A549 (cell line): ENCODE measurements around the gene VAMP5. TPM values are rescaled to one million over a fixed set of nuclear protein-coding genes. Genes with fewer than 3 reads are reported as not detected.

Source experiments
- ATAC-seq, 2 experiments: fragments of 200-7000 bp in 1 of 2; fragments of >200 bp in 1 of 2; cut with Nextera tagmentation in 1 of 2; cut with Tn5 transposase in 1 of 2; 3 replicates each; pipeline versions ENCODE4 v1.8.0 to v1.9.1; 2018 to 2020; ENCODE audit warnings: mild to moderate bottlenecking in 1 of 2, moderate library complexity in 1 of 2
- CTCF ChIA-PET: fragments of 300-600 bp; sonication (Branson Sonifier 250); formaldehyde crosslinking; extraction: SDS; loops from one replicate; lab custom pipeline; 2021; ENCODE audit warnings: antibody characterized with exemption, inconsistent platforms; lab: Yijun Ruan, JAX
- POLR2A ChIA-PET: fragments of 350-600 bp; formaldehyde crosslinking; extraction: SDS; loops from one replicate; lab custom pipeline; 2021; ENCODE audit warnings: antibody characterized with exemption, inconsistent platforms; lab: Yijun Ruan, JAX
- DNase-seq, 2 experiments: peaks; one replicate each; pipeline versions ENCODE4 v3.0.0 to v3.0.0-alpha.2; 2011 to 2016; ENCODE audit warnings: low read depth in 1 of 2, low spot score in 1 of 2
- FAIRE-seq: peaks from 2 replicates; lab custom pipeline; 2011; peaks lifted over from hg19 to GRCh38; lab: Jason Lieb, UNC
- H3K27ac ChIP-seq, 2 experiments: fragments of >200 bp; sonication (Bioruptor Twin); formaldehyde crosslinking; 3 replicates each; pipeline ENCODE4 v1.5.1; 2016 to 2017
- H3K4me1 ChIP-seq: fragments of >200 bp; sonication (Bioruptor Twin); formaldehyde crosslinking; 3 replicates; pipeline ENCODE4 v1.6.1; 2016
- H3K4me2 ChIP-seq: fragments of >200 bp; sonication (Bioruptor Twin); formaldehyde crosslinking; 3 replicates; pipeline ENCODE4 v1.6.1; 2016
- H3K4me3 ChIP-seq: fragments of >200 bp; sonication (Bioruptor Twin); formaldehyde crosslinking; 3 replicates; pipeline ENCODE4 v1.5.1; 2016
- H3K9me3 ChIP-seq: fragments of >200 bp; sonication (Bioruptor Twin); formaldehyde crosslinking; 3 replicates; pipeline ENCODE4 v1.6.1; 2016
- ATOH8 ChIP-seq: fragments of 250-450 bp; sonication (Bioruptor Pico); IDR thresholded peaks from 2 replicates; pipeline ENCODE4 v1.5.0; 2020; ENCODE audit warnings: low read depth, mild to moderate bottlenecking, moderate library complexity
- CBX2 ChIP-seq: fragments of 200-600 bp; sonication (generic); IDR thresholded peaks from 2 replicates; pipeline ENCODE4 v1.6.1; 2016; ENCODE audit warnings: low read depth, mild to moderate bottlenecking, borderline replicate concordance
- CBX8 ChIP-seq: fragments of 200-600 bp; sonication (generic); IDR thresholded peaks from 2 replicates; pipeline ENCODE4 v1.6.1; 2016
- CTCF ChIP-seq: fragments of >200 bp; sonication (Bioruptor Twin); formaldehyde crosslinking; IDR thresholded peaks from 3 replicates; pipeline ENCODE4 v1.5.1; 2016
- EHF ChIP-seq: fragments of 250-450 bp; sonication (Bioruptor Pico); IDR thresholded peaks from 2 replicates; pipeline ENCODE4 v1.5.0; 2020; ENCODE audit warnings: mild to moderate bottlenecking
- EHMT2 ChIP-seq: fragments of 200-600 bp; sonication (generic); IDR thresholded peaks from 2 replicates; pipeline ENCODE4 v1.6.1; 2016; ENCODE audit warnings: antibody characterized with exemption, low read depth, mild to moderate bottlenecking, moderate library complexity
- EP300 ChIP-seq, 2 experiments: fragments of >200 bp; sonication (Bioruptor Twin); formaldehyde crosslinking; IDR thresholded peaks; 2 replicates in 1 of 2; 3 replicates in 1 of 2; pipeline ENCODE4 v1.6.1; 2016 to 2017
- FOSB ChIP-seq: fragments of 250-450 bp; sonication (Bioruptor Pico); IDR thresholded peaks from 2 replicates; pipeline ENCODE4 v1.5.0; 2020; ENCODE audit warnings: mild to moderate bottlenecking, moderate library complexity
- FOXS1 ChIP-seq: fragments of 250-450 bp; sonication (Bioruptor Pico); IDR thresholded peaks from 2 replicates; pipeline ENCODE4 v1.5.0; 2020; ENCODE audit warnings: mild to moderate bottlenecking, moderate library complexity
- HES2 ChIP-seq: fragments of >200 bp; sonication (Bioruptor Twin); formaldehyde crosslinking; IDR thresholded peaks from 2 replicates; pipeline ENCODE4 v1.6.1; 2016
- HOXA7 ChIP-seq: fragments of 250-450 bp; sonication (Bioruptor Pico); IDR thresholded peaks from 2 replicates; pipeline ENCODE4 v1.5.0; 2020; ENCODE audit warnings: mild to moderate bottlenecking, moderate library complexity
- HOXB13 ChIP-seq: fragments of 250-450 bp; sonication (Bioruptor Pico); IDR thresholded peaks from 2 replicates; pipeline ENCODE4 v1.5.0; 2020; ENCODE audit warnings: low read depth, mild to moderate bottlenecking, moderate library complexity
- HOXB5 ChIP-seq: fragments of 250-450 bp; sonication (Bioruptor Pico); IDR thresholded peaks from 2 replicates; pipeline ENCODE4 v1.5.0; 2020; ENCODE audit warnings: mild to moderate bottlenecking, moderate library complexity
- JUNB ChIP-seq: fragments of >200 bp; sonication (Bioruptor Twin); formaldehyde crosslinking; IDR thresholded peaks from 2 replicates; pipeline ENCODE4 v1.6.1; 2016
- MAX ChIP-seq: IDR thresholded peaks from 2 replicates; pipeline ENCODE4 v1.6.1; 2012
- MAZ ChIP-seq: fragments of 150-350 bp; IDR thresholded peaks from 2 replicates; pipeline ENCODE4 v1.6.1; 2014; ENCODE audit warnings: antibody characterized with exemption, low read depth, low read length, borderline replicate concordance
- NFE2L2 ChIP-seq: fragments of 150-350 bp; conservative IDR thresholded peaks from 2 replicates; pipeline ENCODE4 v1.6.1; 2014; ENCODE audit warnings: low read length
- PHF8 ChIP-seq: fragments of 200-600 bp; sonication (generic); IDR thresholded peaks from 2 replicates; pipeline ENCODE4 v1.6.1; 2016; ENCODE audit warnings: low read depth, mild to moderate bottlenecking, antibody characterized with exemption, moderate library complexity, borderline replicate concordance
- POLR2AphosphoS2 ChIP-seq: conservative IDR thresholded peaks from 2 replicates; pipeline ENCODE4 v1.6.1; 2012; ENCODE audit warnings: low read length, improper control_type of control experiment, inconsistent platforms
- RFX5 ChIP-seq: fragments of 450-650 bp; IDR thresholded peaks from 2 replicates; pipeline ENCODE4 v1.7.1; 2014; ENCODE audit warnings: antibody characterized with exemption, mild to moderate bottlenecking, moderate library complexity
- RNF2 ChIP-seq: fragments of 200-600 bp; sonication (generic); IDR thresholded peaks from 2 replicates; pipeline ENCODE4 v1.6.1; 2016; ENCODE audit warnings: low read depth, mild to moderate bottlenecking, antibody characterized with exemption, moderate library complexity, borderline replicate concordance
- TFCP2L1 ChIP-seq: fragments of 250-450 bp; sonication (Bioruptor Pico); IDR thresholded peaks from 2 replicates; pipeline ENCODE4 v1.5.0; 2021; ENCODE audit warnings: mild to moderate bottlenecking
- TP53 ChIP-seq: fragments of 250-450 bp; sonication (Bioruptor Pico); IDR thresholded peaks from 2 replicates; pipeline ENCODE4 v1.5.0; 2021; ENCODE audit warnings: mild to moderate bottlenecking, moderate library complexity
- ZFP36 ChIP-seq: fragments of 450-650 bp; IDR thresholded peaks from 2 replicates; pipeline ENCODE4 v1.6.1; 2014; ENCODE audit warnings: borderline replicate concordance; ENCODE audit not compliant: partially characterized antibody
- ZNF302 ChIP-seq: fragments of 250-450 bp; sonication (Bioruptor Pico); IDR thresholded peaks from 2 replicates; pipeline ENCODE4 v1.9.0; 2021; ENCODE audit warnings: inconsistent platforms, mild to moderate bottlenecking, moderate library complexity
- WGBS: methylation state at CpG from one replicate; pipeline ENCODE4 v1.1.6; 2017; ENCODE audit errors: missing lambda C conversion rate; 5-methylcytosine and 5-hydroxymethylcytosine counted together
- polyA plus RNA-seq, 4 experiments: library from polyadenylated mRNA; depleted of rRNA in 3 of 4; stranded (reverse); fragments of >200 nt; fragmentation: RNase III in 1 of 4; extraction: RNeasy Plus Mini Kit Qiagen cat#74134 plus additional on column Dnase treatment in 1 of 4; gene quantifications; 2 replicates in 3 of 4; 3 replicates in 1 of 4; pipeline ENCODE4 v1.2.3, GENCODE V29; 2011 to 2017
- TF ChIP-seq, protein P1 (sequence below): IDR thresholded peaks from 2 replicates; pipeline ENCODE4 v1.6.1; 2012
- TF ChIP-seq, protein P2 (sequence below): IDR thresholded peaks from 2 replicates; pipeline ENCODE4 v1.6.1; 2012; ENCODE audit warnings: low read depth, borderline replicate concordance

The VAMP5 gene
- polyA plus RNA-seq, 2 of the 4 experiments (the other 2 are of a cell fraction): 0.16 TPM; not detected in 1

- TF ChIP-seq, protein P1, sequence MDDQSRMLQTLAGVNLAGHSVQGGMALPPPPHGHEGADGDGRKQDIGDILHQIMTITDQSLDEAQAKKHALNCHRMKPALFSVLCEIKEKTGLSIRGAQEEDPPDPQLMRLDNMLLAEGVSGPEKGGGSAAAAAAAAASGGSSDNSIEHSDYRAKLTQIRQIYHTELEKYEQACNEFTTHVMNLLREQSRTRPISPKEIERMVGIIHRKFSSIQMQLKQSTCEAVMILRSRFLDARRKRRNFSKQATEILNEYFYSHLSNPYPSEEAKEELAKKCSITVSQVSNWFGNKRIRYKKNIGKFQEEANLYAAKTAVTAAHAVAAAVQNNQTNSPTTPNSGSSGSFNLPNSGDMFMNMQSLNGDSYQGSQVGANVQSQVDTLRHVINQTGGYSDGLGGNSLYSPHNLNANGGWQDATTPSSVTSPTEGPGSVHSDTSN: no peak
- TF ChIP-seq MAZ (no peak), ZNF302 (CRISPR knock-in tag) (no peak), POLR2AphosphoS2 (no peak), ATOH8 (CRISPR knock-in tag) (no peak), CTCF (no peak), EHF (CRISPR knock-in tag) (no peak), HOXA7 (CRISPR knock-in tag) (no peak; the same call in 1 of the 2 replicates), MAX (peak; percentile 41; the same call in 1 of the 2 replicates), HOXB13 (CRISPR knock-in tag) (peak; percentile 37; the same call in 1 of the 2 replicates), HOXB5 (CRISPR knock-in tag) (0 out of 2 replicates have a peak, but pooled peaks have one; percentile 38), RNF2 (no peak), TFCP2L1 (CRISPR knock-in tag) (no peak)
- TF ChIP-seq, protein P2, sequence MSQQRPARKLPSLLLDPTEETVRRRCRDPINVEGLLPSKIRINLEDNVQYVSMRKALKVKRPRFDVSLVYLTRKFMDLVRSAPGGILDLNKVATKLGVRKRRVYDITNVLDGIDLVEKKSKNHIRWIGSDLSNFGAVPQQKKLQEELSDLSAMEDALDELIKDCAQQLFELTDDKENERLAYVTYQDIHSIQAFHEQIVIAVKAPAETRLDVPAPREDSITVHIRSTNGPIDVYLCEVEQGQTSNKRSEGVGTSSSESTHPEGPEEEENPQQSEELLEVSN: 0 out of 2 replicates have a peak, but pooled peaks have one; percentile 38
These were observed 46.4 kb upstream of the VAMP5 start (continued) for GRCh38 chr2:85537600-85538506.

DNA sequence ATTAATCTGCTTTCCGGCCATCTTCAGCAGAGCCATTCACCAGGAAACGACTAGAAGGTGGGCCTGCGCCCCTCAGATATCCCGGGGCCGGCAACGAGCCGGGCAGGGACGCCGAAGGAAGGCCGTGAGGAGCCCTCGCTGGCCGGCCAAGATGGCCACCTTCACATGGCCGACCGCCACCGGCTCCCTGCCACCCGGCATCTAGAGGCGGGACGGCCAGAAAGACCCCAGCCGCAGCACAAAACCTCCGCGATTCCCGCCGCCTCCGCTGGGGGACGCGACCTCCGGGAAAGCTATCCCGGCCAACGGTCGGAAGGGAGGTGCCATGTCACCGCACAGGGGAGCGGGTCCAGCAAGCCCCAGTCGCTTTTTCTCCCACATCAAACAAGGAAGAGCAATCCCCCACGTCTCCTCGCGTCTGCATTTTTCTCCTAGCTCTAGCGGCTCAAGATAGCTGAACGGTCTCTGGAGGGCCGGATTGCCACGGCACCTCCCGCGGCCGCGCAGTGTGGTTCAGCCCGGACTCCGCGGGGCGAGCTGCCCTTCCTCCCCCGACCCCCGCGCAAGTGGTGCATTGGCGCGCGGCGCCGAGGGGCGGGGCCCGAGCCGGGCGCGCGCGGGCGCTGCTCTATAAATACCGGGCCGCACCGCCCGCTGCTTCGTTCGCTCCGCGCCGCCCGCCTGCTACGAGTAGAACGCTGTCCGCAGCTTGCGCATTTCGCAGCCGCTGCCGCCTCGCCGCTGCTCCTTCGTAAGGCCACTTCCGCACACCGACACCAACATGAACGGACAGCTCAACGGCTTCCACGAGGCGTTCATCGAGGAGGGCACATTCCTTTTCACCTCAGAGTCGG, 45.5 kb upstream of the VAMP5 start, which contains the start of gene MAT2A:
TSS of gene MAT2A (plus strand) at position 662 of the 854 bp plus-strand sequence. CDS start at position 782, 120 bp downstream.
- peak; percentile 75 to 82 for ATAC-seq
- H3K9me3 ChIP-seq: no peaks in the 10 kb centered on the region
- peak; percentile 74 to 97 for DNase-seq
- CTCF ChIA-PET: interaction anchor here (0.7 to 35.5 kb wide), 22 partner anchors 10 to 188 kb away, joined by 3 to 1185 read pairs (median 5); partner anchors contain the start of genes CAPG, ELMOD3, RETSAT and SH2D6
- FAIRE-seq: no peak
- H3K4me3 ChIP-seq: peak within 1 kb of the TSS; percentile 98
- H3K4me2 ChIP-seq: peak within 1 kb of the TSS; percentile 92
- 1% methylated on average over 77 of the region's 92 CpGs for WGBS
- POLR2A ChIA-PET: interaction anchor here (0.6 to 8.8 kb wide), 55 partner anchors 8 to 708 kb away, joined by 3 to 261 read pairs (median 6); partner anchors contain the start of genes C2orf68, ELMOD3, GGCX and RETSAT
- H3K27ac ChIP-seq: peak within 1 kb of the TSS; percentile 98 to 100
- H3K4me1 ChIP-seq: peaks cover 47% of the 10 kb centered on the region
- peak; percentile 88; the same call in 1 of the 2 replicates for TF ChIP-seq TFCP2L1 (CRISPR knock-in tag)
- TF ChIP-seq JUNB: no peak
- TF ChIP-seq RNF2: no peak
- TF ChIP-seq PHF8: peak; percentile 100
- no peak for TF ChIP-seq FOXS1 (CRISPR knock-in tag)
- TF ChIP-seq TP53 (CRISPR knock-in tag): 0 out of 2 replicates have a peak, but pooled peaks have one; percentile 41
- TF ChIP-seq CBX8: no peak
- TF ChIP-seq MAX: peak; percentile 85
- TF ChIP-seq FOSB (CRISPR knock-in tag): no peak
- TF ChIP-seq CBX2: no peak
- TF ChIP-seq, protein P1: peak; percentile 84
- no peak for TF ChIP-seq EP300 (IDR thresholded peaks at IDR 0.05)
- TF ChIP-seq NFE2L2: no peak
- no peak for TF ChIP-seq HES2
- no peak; the same call in none of the 2 replicates for TF ChIP-seq POLR2AphosphoS2
- no peak for TF ChIP-seq EHMT2
- no peak for TF ChIP-seq MAZ
- TF ChIP-seq ZFP36: no peak
- peak; percentile 26; the same call in 1 of the 2 replicates for TF ChIP-seq RFX5
